Measurements from ENCODE around the gene IL34. TPM values are rescaled to one million over a fixed set of nuclear protein-coding genes. Genes with fewer than 3 reads are reported as not detected.

IL34 gene
- total RNA-seq, 2 donors from 2014 or later = 2.9 to 16.6 TPM

- peak; percentile 88 for DNase-seq (ENCODE audit: low spot score)
- H3K27me3 ChIP-seq (replicated peaks; ENCODE audit: insufficient read depth) = no peaks in the 10 kb centered on the region
- no peaks in the 10 kb centered on the region for H3K36me3 ChIP-seq
- H3K27ac ChIP-seq = peak overlapping the region; percentile 70 to 93
- no peak overlapping the region for H3K4me3 ChIP-seq
- intact Hi-C loops (cut with DNase I) = no loop called here
- H3K4me1 ChIP-seq (replicated peaks) = peaks cover 17% of the 10 kb centered on the region
- TF ChIP-seq POLR2A (IDR thresholded peaks at IDR 0.05) = peak; percentile 41
- TF ChIP-seq CTCF (IDR thresholded peaks at IDR 0.05) = peak in 3 of 4 experiments; percentile 18 to 40 (median 35)
- peak; percentile 94 for TF ChIP-seq POLR2AphosphoS5 (IDR thresholded peaks at IDR 0.05)
- H3K9me3 ChIP-seq = no peaks in the 10 kb centered on the region
- 37% methylated on average over 16 of the region's 16 CpGs for WGBS
These were observed 56.9 kb downstream of the IL34 start for GRCh38 chr16:70703041-70703834.

- TF ChIP-seq POLR2A (IDR thresholded peaks at IDR 0.05) (no peak), POLR2AphosphoS5 (IDR thresholded peaks at IDR 0.05) (no peak), CTCF (IDR thresholded peaks at IDR 0.05) (no peak)
- Histone ChIP-seq H3K36me3 (no peaks in the 10 kb centered on the region), H3K9me3 (no peaks in the 10 kb centered on the region), H3K27me3 (replicated peaks; ENCODE audit: insufficient read depth) (no peaks in the 10 kb centered on the region), H3K4me3 (no peak overlapping the region), H3K27ac (peak overlapping the region; percentile 70 to 93), H3K4me1 (replicated peaks) (peaks cover 17% of the 10 kb centered on the region)
- no peak for DNase-seq (ENCODE audit: low spot score)
- intact Hi-C loops (cut with DNase I) = no loop called here
- 62% methylated on average over 4 of the region's 6 CpGs for WGBS
These were observed 57.5 kb downstream of the IL34 start for GRCh38 chr16:70703835-70704381.

- Histone ChIP-seq H3K27ac (peak overlapping the region; percentile 70 to 93), H3K27me3 (replicated peaks; ENCODE audit: insufficient read depth) (no peaks in the 10 kb centered on the region)
These were observed 58.2 kb downstream of the IL34 start for GRCh38 chr16:70704586-70704985.

GRCh38 chr16:70705056-70705455 is 58.7 kb downstream of the IL34 start:
- H3K27ac ChIP-seq = peak overlapping the region in 1 of 2 donors; percentile 93
- 94% methylated on average over 8 of the region's 8 CpGs for WGBS
- intact Hi-C loops (cut with DNase I) = no loop called here

More at GRCh38 chr16:70704586-70704985, 58.2 kb downstream of the IL34 start:
- no peaks in the 10 kb centered on the region for H3K9me3 ChIP-seq
- no peaks in the 10 kb centered on the region for H3K36me3 ChIP-seq
- H3K4me3 ChIP-seq = no peak overlapping the region
- WGBS = 63% methylated on average over 11 of the region's 11 CpGs
- intact Hi-C loops (cut with DNase I) = no loop called here
- TF ChIP-seq CTCF (IDR thresholded peaks at IDR 0.05) = no peak
- no peak for TF ChIP-seq POLR2A (IDR thresholded peaks at IDR 0.05)
- no peak for TF ChIP-seq POLR2AphosphoS5 (IDR thresholded peaks at IDR 0.05)
- no peak for DNase-seq (ENCODE audit: low spot score)
- H3K4me1 ChIP-seq (replicated peaks) = peaks cover 17% of the 10 kb centered on the region

More at GRCh38 chr16:70705056-70705455, 58.7 kb downstream of the IL34 start:
- DNase-seq (ENCODE audit: low spot score) = no peak
- Histone ChIP-seq H3K4me1 (replicated peaks) (peaks cover 17% of the 10 kb centered on the region), H3K9me3 (no peaks in the 10 kb centered on the region), H3K4me3 (no peak overlapping the region), H3K27me3 (replicated peaks; ENCODE audit: insufficient read depth) (no peaks in the 10 kb centered on the region), H3K36me3 (no peaks in the 10 kb centered on the region)
- TF ChIP-seq POLR2A (IDR thresholded peaks at IDR 0.05) (no peak), POLR2AphosphoS5 (IDR thresholded peaks at IDR 0.05) (no peak), CTCF (IDR thresholded peaks at IDR 0.05) (no peak)

Measured in prostate gland (tissue), 2 donors.